K562 (cell line): Measurements from ENCODE around the gene TMEM217. TPM values are rescaled to one million over a fixed set of nuclear protein-coding genes. Genes with fewer than 3 reads are reported as not detected.
A peak's percentile ranks its signal among the peaks of the same experiment; 100 is the strongest.

Experiments
- BRCA1 ChIP-seq, 2 experiments: fragments of 450-650 bp in 1 of 2; sonication (generic) in 1 of 2; formaldehyde crosslinking in 1 of 2; IDR thresholded peaks; 2 replicates each; pipeline versions ENCODE4 v1.5.0 to v1.6.1; 2017 to 2020; ENCODE audit warnings: mild to moderate bottlenecking in 1 of 2, missing genetic modification reagents in 1 of 2
- E2F3 ChIP-seq: fragments of 250-450 bp; sonication (Bioruptor Pico); IDR thresholded peaks from 2 replicates; pipeline ENCODE4 v1.4.0; 2020; ENCODE audit warnings: mild to moderate bottlenecking
- NEUROD1 ChIP-seq: fragments of 150-350 bp; IDR thresholded peaks from 2 replicates; pipeline ENCODE4 v1.6.1; 2014; ENCODE audit warnings: borderline replicate concordance, low read length, low read depth; ENCODE audit not compliant: partially characterized antibody
- NFYB ChIP-seq: IDR thresholded peaks from 2 replicates; pipeline ENCODE4 v1.6.1; 2011; ENCODE audit warnings: mild to moderate bottlenecking, moderate library complexity; ENCODE audit not compliant: insufficient read length; ENCODE audit errors: extremely low read depth
- NR2C2 ChIP-seq, 2 experiments: fragments of 200-800 bp in 1 of 2; sonication (Bioruptor generic) in 1 of 2; sonication (generic) in 1 of 2; formaldehyde crosslinking in 1 of 2; IDR thresholded peaks; 2 replicates each; pipeline versions ENCODE4 v1.6.1 to v1.8.0; 2016 to 2022; ENCODE audit warnings: mild to moderate bottlenecking in 1 of 2, missing compliant biosample characterization in 1 of 2, missing genetic modification characterization in 1 of 2, missing genetic modification reagents in 1 of 2
- PHF8 ChIP-seq: fragments of 200-600 bp; sonication (generic); IDR thresholded peaks from 2 replicates; pipeline ENCODE4 v1.6.1; 2012; ENCODE audit warnings: mixed run types, mild to moderate bottlenecking, inconsistent platforms, low read length, moderate library complexity, borderline replicate concordance
- STAG1 ChIP-seq: sonication (generic); formaldehyde crosslinking; IDR thresholded peaks from 2 replicates; pipeline ENCODE4 v1.5.0; 2020; ENCODE audit warnings: missing genetic modification reagents, borderline replicate concordance
- WHSC1 ChIP-seq: IDR thresholded peaks from one replicate; pipeline ENCODE4 v1.6.1; 2012; ENCODE audit warnings: low read length, control low read depth, inconsistent platforms
- YY1 ChIP-seq, 3 experiments: IDR thresholded peaks; 2 replicates each; pipeline ENCODE4 v1.6.1; 2011; ENCODE audit warnings: low read length in 2 of 3, mild to moderate bottlenecking in 2 of 3, moderate library complexity in 2 of 3, borderline replicate concordance in 1 of 3, control low read depth in 1 of 3, low read depth in 1 of 3; ENCODE audit not compliant: insufficient read depth in 3 of 3, insufficient replicate concordance in 2 of 3, control insufficient read depth in 1 of 3, insufficient read length in 1 of 3; ENCODE audit errors: extremely low read depth in 1 of 3
- ZC3H4 ChIP-seq: sonication (generic); formaldehyde crosslinking; IDR thresholded peaks from 2 replicates; pipeline ENCODE4 v1.9.0; 2021; ENCODE audit warnings: missing genetic modification reagents, borderline replicate concordance
- ZNF175 ChIP-seq: fragments of 200-800 bp; sonication (Bioruptor generic); IDR thresholded peaks from 2 replicates; pipeline ENCODE4 v1.6.1; 2016; ENCODE audit warnings: low read depth, mild to moderate bottlenecking, missing genetic modification characterization, missing compliant biosample characterization
- ZNF584 ChIP-seq: fragments of 200-800 bp; sonication (Bioruptor generic); IDR thresholded peaks from 2 replicates; pipeline ENCODE4 v1.6.1; 2016; ENCODE audit warnings: low read depth, mild to moderate bottlenecking, missing genetic modification characterization, missing compliant biosample characterization
- polyA plus RNA-seq, 8 experiments: library from polyadenylated mRNA; depleted of rRNA in 4 of 8; stranded (reverse) in 5 of 8; unstranded in 3 of 8; fragments of >200 nt; fragmentation: Nextera tagmentation in 2 of 8; fragmentation: Illumina TruSeq in 1 of 8; extraction: Ambion mirVana in 2 of 8; extraction: Trizol in 1 of 8; gene quantifications; 2 replicates each; pipeline versions ENCODE4 v1.2.1 to v1.2.3, GENCODE V29; 2011 to 2014; ENCODE audit warnings: inconsistent platforms in 1 of 8, missing spikeins in 1 of 8
- total RNA-seq, 7 experiments: library from RNA; depleted of rRNA in 6 of 7; stranded (reverse); fragments of >200 nt in 6 of 7; fragmentation: Illumina TruSeq in 2 of 7; extraction: Trizol in 2 of 7; gene quantifications; 2 replicates each; pipeline versions ENCODE4 v1.2.1 to v1.2.3, GENCODE V29; 2011 to 2021; ENCODE audit warnings: low replicate concordance in 1 of 7
- TF ChIP-seq, protein P1 (sequence below): fragments of 250-450 bp; sonication (Bioruptor Pico); IDR thresholded peaks from 2 replicates; pipeline ENCODE4 v1.4.0; 2020; ENCODE audit warnings: mild to moderate bottlenecking, moderate library complexity
- TF ChIP-seq, protein P2 (sequence below): fragments of 450-650 bp; conservative IDR thresholded peaks from 2 replicates; pipeline ENCODE4 v1.6.1; 2016; ENCODE audit warnings: missing genetic modification characterization, low read depth, mild to moderate bottlenecking, missing compliant biosample characterization, moderate library complexity
- TF ChIP-seq, protein P3 (sequence below): fragments of 450-650 bp; formaldehyde crosslinking; IDR thresholded peaks from 2 replicates; pipeline ENCODE4 v1.4.0; 2020; ENCODE audit warnings: mild to moderate bottlenecking, moderate library complexity

Gene TMEM217
- total and polyA plus RNA-seq, 9 of the 15 experiments (the other 6 are each of a cell fraction or from before 2014, with no cell fraction given): 1.3 to 8.0 (median 1.9) TPM

DNA sequence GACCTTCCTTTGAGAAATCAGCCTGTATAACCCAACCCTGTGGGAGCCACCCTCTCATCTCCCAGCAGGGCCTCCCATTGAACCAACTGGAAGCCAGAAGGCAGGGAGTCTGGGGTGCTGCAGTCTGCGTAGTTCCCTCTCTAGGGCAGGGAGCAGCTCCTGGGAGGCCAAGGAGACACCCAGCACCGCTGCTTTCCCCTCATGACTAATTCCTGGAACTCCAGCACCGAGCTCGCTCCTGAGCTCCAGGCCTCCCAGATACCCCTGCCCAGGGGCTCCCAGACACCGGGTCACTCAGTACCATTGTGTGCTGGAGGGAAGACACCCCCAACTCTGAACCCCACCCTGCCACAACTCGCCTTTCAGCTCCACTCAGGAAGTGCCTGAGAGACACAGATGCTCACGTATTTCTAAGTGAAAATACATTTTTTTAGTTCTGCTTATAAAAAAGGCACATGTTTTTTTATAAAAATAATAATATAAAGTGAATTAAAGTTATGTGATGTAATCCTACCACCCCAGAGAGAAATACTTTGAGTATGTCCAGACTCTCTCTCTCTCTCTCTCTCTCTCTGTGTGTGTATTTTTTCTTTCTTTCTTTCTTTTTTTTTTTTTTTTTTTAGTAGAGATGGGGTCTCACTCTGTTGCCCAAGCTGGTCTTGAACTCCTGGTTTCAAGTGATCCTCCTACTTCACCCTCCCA lies 70.5 kb downstream of the TMEM217 start (continued):
- TF ChIP-seq ZNF175 (peak; percentile 88), YY1 (IDR thresholded peaks at IDR 0.05; ENCODE audit: borderline replicate concordance in 1 of 3, control insufficient read depth in 1 of 3, extremely low read depth in 1 of 3, insufficient read depth in 3 of 3, insufficient read length in 1 of 3, insufficient replicate concordance in 2 of 3, low read depth in 1 of 3, low read length in 2 of 3) (no peak), NFYB (no peak), ZC3H4 (CRISPR knock-in tag) (no peak), NEUROD1 (peak; percentile 17), STAG1 (CRISPR knock-in tag) (no peak), E2F3 (CRISPR knock-in tag) (peak; percentile 55), BRCA1 (IDR thresholded peaks at IDR 0.05) (no peak), BRCA1 (CRISPR knock-in tag; IDR thresholded peaks at IDR 0.05) (no peak), PHF8 (no peak), NR2C2 (CRISPR knock-in tag; IDR thresholded peaks at IDR 0.05) (no peak), NR2C2 (tag; IDR thresholded peaks at IDR 0.05) (0 out of 2 replicates have a peak, but pooled peaks have one; percentile 35), WHSC1 (peak; percentile 97), ZNF584 (CRISPR knock-in tag) (peak; percentile 85; the same call in 1 of the 2 replicates)
- TF ChIP-seq, protein P1, sequence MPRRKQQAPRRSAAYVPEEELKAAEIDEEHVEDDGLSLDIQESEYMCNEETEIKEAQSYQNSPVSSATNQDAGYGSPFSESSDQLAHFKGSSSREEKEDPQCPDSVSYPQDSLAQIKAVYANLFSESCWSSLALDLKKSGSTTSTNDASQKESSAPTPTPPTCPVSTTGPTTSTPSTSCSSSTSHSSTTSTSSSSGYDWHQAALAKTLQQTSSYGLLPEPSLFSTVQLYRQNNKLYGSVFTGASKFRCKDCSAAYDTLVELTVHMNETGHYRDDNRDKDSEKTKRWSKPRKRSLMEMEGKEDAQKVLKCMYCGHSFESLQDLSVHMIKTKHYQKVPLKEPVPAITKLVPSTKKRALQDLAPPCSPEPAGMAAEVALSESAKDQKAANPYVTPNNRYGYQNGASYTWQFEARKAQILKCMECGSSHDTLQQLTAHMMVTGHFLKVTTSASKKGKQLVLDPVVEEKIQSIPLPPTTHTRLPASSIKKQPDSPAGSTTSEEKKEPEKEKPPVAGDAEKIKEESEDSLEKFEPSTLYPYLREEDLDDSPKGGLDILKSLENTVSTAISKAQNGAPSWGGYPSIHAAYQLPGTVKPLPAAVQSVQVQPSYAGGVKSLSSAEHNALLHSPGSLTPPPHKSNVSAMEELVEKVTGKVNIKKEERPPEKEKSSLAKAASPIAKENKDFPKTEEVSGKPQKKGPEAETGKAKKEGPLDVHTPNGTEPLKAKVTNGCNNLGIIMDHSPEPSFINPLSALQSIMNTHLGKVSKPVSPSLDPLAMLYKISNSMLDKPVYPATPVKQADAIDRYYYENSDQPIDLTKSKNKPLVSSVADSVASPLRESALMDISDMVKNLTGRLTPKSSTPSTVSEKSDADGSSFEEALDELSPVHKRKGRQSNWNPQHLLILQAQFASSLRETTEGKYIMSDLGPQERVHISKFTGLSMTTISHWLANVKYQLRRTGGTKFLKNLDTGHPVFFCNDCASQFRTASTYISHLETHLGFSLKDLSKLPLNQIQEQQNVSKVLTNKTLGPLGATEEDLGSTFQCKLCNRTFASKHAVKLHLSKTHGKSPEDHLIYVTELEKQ (CRISPR knock-in tag): peak; percentile 4; the same call in 1 of the 2 replicates
- TF ChIP-seq, protein P2, sequence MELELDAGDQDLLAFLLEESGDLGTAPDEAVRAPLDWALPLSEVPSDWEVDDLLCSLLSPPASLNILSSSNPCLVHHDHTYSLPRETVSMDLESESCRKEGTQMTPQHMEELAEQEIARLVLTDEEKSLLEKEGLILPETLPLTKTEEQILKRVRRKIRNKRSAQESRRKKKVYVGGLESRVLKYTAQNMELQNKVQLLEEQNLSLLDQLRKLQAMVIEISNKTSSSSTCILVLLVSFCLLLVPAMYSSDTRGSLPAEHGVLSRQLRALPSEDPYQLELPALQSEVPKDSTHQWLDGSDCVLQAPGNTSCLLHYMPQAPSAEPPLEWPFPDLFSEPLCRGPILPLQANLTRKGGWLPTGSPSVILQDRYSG (tag): 0 out of 2 replicates have a peak, but pooled peaks have one; percentile 29
- TF ChIP-seq, protein P3, sequence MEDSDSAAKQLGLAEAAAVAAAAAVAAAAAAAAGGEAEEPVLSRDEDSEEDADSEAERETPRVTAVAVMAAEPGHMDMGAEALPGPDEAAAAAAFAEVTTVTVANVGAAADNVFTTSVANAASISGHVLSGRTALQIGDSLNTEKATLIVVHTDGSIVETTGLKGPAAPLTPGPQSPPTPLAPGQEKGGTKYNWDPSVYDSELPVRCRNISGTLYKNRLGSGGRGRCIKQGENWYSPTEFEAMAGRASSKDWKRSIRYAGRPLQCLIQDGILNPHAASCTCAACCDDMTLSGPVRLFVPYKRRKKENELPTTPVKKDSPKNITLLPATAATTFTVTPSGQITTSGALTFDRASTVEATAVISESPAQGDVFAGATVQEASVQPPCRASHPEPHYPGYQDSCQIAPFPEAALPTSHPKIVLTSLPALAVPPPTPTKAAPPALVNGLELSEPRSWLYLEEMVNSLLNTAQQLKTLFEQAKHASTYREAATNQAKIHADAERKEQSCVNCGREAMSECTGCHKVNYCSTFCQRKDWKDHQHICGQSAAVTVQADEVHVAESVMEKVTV (CRISPR knock-in tag): 0 out of 2 replicates have a peak, but pooled peaks have one; percentile 16
